NCI-H510A treated with DMSO at 0.1 percent for 48 hours (cell line): ENCODE measurements around the gene CBX8.

Experiments
- DNase-seq: peaks from one replicate; lab custom pipeline; 2025; lab: John Stamatoyannopoulos, UW

CBX8 gene

DNA sequence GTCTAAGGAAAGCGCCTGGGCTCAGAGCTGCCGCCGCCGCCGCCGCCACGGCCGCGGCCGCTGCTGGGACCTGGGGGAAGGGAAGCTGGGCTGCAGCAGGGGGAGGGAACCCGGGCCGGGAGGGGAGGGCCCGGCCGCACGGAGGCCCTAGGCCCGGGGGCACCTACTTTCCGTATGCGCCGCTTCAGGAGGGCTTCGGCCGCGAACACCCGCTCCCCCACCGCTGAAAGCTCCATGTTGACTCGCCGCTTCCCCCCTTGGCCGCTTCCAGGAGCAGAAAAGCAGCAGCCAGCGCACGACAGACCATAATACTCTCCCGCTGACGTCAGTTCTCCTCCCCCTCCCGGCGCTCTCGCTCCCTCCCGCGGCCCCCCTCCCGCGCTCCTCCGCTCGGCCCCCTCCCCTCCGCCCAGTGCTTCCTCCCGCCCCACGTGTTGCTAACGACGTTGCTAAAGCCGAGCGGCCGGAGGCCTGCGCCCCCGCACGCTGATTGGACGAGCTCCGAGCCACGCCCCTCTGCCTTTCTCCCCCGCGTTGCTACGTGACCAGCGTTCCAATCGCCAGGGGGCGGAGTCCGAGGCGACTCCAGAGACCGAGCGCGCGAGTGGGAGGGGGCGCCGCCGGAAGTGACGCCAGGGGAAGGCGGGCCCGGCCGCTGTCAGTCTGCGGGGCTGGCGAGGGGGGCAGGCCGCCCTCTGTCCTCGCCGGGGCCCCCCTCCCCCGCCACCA lies at the start of gene CBX8:
TSS of gene CBX8 (minus strand) at position 315 of the 729 bp plus-strand sequence. CDS start at position 236, 79 bp downstream.
- peak; percentile 100 for DNase-seq

DNA sequence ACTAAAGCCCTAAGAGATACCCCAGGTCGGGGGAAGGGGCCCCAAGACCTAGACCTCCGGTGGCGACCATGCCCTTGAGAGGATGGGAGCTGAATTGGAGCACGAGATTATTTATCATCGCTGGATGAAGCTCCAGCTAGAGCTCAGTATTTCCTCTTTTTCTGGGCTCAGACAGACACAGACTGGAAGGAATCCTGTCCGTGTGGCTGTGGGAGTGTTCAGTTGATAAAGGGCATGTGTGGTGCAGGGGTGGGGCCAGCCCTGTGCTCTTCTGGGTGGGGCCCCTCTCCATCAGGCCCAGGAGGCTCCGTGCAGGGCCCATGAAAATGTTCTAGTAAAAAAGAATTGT lies 48.7 kb upstream of the CBX8 start:
- no peak for DNase-seq

DNA sequence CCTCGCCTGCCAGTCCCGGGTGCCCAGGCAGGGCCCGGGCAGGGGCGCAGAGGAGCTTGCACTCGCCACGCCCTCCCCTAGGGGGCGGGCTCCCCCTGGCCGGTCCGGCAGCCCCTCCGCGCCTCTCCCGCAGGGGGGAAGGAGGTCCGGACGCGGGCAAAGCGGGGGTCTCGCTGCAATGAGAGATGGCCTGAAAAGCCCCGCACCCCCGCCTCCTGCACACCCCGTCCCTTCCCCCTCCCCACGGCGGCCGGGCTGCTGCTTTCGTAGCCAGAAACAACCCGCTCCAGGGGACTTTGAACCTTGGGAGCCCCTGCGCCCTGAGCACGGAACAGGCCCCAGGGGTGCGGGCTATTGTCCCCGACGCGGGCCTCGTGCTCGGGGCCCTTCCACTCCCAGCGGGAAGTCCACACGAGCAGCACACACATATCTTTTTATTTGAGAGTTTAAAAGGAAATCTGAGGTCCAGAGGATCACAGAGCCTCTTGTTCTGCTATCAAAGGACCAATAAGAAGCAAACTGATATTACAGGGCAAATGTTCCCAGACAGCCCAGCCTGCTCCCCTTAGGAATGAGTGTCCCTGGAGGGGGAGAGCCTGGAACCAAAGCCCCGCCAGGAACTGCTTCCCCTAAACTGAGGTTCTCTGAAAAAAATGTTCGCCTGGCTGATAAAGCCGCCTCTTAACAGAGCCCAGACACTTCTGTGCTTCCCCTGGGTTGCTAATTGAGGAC lies 48.2 kb upstream of the CBX8 start:
- peak; percentile 37 for DNase-seq

DNA sequence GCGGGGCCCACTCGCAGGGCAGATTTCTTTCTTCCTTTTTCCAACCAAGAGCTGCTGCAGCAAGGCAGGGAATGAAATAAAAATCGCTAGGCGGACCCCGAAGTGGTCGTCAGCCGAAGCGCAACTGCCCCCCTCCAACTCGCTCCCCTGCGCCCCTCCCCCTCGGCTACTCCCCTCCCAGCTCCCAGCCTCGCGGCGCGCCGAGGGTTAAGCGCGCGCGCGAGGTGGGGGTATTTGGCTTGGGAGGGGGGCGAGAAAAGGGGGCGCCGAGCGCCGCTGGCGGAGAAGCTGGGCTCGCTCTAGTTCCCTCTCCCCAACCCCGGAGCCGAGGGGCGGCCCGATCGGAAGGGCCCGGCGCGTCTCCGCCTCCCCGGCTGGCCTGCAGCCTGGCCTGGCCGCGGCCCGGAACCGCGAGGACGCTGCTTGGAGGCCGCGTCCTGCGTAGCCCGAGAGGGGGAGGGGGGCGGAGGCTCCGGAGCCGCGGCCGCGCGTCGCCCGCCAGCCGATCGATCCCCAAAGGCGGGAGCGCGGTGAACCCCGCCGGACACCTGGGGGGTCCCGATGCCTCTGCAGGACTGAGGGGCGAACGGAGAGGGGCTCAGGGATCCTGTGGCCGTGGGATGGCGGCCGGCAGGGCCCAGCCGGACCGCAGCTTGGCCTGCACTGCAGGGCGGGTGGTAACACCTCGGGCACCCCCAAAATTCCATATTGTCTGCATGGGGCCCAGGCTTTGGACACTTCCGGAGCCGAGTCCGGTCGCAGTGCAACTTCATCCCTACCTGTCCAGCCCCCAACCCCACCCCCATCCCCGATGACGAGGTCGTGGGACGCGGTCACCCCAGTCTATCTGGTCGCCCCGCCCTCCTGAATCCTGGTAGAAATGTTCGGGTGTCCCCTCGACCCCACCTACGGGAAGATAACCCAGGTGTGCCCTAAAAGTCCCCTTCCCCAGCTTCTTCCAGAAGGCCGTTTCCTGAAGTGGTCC lies 47.2 kb upstream of the CBX8 start:
- no peak for DNase-seq

DNA sequence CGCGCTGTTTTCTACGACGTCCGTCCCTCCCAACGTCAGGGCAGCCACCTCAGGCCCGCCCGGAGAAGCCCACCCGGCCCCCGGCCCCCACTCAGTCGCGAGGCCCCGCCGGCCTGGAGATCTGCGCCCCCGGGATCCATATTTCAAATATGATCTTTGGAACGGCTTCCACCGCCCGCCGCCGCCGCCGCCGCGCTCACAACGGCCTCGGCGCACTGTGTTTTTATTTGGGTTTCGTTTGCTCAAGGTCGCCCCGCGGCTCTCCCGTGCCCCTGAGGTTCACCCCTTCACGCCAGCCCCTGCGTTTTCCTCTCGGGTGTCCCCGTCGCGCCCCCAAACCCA lies 46.6 kb upstream of the CBX8 start:
- DNase-seq = no peak

DNA sequence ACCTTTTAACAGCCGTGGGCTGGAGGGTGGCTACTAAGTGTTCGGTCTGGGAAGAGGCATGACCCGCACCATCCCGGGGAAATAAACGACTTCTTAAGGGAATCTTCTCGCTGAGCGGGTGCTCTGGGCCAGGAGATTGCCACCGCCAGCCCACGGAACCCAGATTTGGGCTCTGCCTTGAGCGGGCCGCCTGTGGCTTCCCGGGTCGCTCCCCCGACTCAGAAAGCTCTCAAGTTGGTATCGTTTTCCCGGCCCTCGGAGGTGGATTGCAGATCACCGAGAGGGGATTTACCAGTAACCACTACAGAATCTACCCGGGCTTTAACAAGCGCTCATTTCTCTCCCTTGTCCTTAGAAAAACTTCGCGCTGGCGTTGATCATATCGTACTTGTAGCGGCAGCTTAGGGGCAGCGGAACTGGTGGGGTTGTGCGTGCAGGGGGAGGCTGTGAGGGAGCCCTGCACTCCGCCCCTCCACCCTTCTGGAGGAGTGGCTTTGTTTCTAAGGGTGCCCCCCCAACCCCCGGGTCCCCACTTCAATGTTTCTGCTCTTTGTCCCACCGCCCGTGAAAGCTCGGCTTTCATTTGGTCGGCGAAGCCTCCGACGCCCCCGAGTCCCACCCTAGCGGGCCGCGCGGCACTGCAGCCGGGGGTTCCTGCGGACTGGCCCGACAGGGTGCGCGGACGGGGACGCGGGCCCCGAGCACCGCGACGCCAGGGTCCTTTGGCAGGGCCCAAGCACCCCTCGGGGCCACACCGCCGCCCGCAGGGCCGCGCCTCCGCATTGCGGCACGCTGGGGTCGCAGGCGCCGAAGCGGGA lies 46.0 kb upstream of the CBX8 start:
- DNase-seq = no peak

DNA sequence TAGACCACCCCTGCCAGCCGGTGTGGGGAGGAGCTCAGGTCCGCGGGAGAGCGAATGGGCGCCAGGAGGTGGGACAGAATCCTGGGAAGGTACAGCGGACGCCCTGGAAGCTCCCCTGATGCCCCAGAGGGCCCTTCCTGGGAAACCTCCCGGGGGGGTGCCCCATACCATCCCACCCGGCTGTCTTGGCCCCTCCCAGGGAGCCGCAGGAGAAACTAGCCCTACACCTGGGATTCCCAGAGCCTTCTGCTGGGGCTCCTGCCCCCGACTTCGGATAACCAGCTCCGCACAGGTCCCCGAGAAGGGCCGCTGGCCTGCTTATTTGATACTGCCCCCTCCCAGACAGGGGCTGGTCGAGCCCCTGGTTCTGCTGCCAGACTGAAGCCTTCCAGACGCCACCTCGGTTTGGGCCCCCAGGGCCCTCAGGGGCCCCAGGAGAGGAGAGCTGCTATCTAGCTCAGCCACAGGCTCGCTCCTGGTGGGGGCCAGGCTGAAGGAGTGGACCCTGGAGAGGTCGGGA lies 45.3 kb upstream of the CBX8 start:
- DNase-seq = no peak

DNA sequence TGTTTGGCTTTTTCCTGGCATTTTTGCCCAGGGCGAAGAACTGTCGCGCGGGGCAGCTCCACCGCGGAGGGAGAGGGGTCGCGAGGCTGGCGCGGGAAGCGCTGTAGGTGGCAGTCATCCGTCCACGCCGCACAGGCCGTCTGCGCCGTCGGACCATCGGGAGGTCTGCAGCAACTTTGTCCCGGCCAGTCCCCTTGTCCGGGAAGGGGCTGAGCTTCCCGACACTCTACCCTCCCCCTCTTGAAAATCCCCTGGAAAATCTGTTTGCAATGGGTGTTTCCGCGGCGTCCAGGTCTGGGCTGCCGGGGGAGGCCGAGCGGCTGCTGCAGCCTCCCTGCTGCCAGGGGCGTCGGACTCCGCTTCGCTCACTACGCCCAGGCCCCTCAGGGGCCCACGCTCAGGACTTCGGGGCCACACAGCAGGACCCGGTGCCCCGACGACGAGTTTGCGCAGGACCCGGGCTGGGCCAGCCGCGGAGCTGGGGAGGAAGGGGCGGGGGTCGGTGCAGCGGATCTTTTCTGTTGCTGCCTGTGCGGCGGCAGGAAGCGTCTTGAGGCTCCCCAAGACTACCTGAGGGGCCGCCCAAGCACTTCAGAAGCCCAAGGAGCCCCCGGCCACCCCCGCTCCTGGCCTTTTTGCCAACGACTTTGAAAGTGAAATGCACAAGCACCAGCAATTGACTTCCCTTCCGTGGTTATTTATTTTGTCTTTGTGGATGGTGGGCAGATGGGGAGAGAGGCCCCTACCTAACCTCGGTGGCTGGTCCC lies 44.7 kb upstream of the CBX8 start:
- no peak for DNase-seq

DNA sequence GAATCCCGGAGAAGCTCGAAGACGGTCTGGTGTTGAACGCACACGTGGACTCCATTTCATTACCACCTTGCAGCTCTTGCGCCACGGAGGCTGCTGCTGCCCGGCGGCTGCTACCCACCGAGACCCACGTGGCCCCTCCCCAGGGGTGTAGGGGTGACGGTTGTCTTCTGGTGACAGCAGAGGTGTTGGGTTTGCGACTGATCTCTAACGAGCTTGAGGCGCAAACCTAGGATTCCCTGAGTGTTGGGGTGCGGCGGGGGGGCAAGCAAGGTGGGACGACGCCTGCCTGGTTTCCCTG lies 44.1 kb upstream of the CBX8 start:
- no peak for DNase-seq

DNA sequence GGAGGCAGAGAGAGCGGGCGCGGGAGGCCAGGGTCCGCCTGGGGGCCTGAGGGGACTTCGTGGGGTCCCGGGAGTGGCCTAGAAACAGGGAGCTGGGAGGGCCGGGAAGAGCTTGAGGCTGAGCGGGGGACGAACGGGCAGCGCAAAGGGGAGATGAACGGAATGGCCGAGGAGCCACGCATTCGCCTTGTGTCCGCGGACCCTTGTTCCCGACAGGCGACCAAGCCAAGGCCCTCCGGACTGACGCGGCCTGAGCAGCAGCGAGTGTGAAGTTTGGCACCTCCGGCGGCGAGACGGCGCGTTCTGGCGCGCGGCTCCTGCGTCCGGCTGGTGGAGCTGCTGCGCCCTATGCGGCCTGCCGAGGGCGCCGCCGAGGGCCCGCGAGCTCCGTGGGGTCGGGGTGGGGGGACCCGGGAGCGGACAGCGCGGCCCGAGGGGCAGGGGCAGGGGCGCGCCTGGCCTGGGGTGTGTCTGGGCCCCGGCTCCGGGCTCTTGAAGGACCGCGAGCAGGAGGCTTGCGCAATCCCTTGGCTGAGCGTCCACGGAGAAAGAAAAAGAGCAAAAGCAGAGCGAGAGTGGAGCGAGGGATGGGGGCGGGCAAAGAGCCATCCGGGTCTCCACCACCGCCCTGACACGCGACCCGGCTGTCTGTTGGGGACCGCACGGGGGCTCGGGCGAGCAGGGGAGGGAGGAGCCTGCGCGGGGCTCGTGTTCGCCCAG lies 43.6 kb upstream of the CBX8 start:
- DNase-seq = no peak

DNA sequence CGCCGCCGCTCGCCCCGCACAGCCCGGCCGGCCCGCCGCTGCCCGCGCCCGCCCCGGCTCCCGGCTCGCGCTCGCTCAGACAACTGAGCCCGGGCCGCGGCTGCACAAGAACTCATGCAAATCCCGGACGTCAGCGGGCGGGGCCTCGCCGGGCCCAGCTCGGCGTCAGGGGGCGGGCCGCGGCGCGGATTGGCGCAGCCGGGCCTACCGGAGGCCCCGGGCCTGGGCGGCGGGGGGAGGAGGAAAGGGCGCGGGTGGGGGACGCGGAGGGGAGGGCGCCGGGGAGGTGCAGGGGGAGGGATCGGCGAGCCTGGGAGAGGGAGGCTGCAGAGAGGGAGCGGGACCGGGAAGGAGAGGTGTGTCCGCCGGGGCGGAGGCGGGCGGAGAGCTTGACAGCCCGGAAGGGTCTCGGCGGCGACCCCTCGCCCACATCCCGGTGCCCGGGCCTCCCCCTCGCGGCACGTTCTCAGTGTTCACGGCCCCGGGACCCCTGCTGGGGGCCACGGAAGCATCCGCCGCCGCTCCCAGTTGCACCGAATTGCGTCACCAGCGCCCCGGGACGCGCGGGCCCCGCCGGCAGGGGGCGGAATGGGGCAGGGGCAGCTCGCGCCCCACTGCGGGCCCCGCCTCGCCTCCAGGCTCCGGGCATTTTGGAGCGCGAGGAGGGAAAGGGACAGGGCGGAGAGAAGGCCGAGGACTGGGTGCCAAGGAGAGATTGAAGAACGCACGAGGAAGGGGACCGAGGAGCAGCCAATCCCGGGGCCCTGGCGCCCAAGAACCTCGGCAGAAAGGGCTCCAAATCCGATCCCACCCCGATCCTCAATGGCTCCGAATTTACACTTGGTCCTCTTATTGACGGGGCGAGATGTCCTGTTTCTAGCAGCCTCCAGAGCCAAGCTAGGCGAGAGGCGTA lies 42.7 kb upstream of the CBX8 start, which contains the start of gene CBX4:
TSS of gene CBX4 (minus strand) at position 85 of the 913 bp plus-strand sequence. CDS start 189 bp downstream, outside the sequence.
- peak; percentile 87 for DNase-seq

DNA sequence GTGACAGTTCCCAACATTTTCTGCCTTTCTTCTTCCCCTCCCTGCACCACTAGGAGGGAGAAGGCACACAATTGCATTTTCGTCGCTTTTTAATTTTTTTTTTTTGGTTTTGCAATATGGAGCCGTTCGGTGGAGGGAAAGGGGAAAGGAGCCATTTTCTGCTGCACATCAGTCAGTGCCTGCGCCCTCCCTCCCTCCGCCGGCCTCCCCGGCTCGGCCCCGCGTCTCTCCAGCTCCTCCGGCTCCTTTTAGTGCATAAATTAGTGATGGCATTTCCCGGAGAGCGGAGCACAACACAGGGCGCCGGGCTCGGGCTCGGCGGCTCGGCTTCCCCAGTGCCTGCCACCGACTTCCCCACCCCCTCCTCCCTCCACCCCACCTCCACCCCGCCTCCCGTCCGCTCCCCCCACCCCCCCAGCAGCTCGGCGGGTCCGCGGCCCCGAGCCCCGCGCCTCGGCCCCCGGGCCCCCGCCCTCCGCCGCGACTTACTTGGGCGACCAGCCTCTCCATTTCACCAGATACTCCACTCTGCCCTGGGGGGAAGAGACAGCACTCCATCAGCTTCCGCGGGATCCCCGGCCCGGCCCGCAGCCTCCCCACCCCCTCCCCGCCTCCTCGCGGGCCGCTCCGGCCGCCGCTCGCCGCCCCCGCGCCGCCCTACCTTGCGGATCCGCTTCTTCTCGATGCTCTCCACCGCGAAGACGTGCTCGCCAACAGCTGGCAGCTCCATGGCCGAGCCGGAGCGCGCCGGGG lies 41.8 kb upstream of the CBX8 start:
- peak; percentile 55 for DNase-seq

DNA sequence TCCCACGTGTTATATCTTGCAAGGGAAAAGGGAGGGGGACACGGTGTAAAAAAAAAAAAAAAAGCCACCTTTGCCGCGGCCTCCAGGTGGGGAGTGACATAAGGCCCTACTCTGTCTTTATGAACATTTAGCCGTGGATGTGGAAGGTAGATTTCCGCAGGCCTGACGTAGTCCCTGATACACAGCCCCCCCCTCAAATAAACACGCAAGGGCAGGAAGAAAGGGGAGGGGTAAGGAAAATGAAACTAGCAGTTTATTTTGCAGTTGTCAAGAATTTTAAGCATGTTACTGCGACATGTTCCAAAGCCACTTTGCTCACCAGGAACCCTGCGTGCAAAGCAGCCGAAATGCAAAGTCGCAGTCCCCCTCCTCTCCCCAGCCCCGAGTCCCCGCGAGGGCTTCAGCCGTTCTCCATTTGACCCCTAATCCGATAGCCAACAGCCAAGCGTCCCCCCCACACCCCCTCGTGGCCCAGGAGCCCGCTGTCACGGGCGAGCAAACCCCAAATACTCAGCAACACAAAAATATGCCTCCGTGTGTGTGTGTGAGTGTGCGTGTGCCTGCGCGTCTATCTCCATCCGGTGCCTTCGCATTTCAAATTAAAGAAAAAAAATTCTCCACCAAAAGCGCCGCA lies 41.1 kb upstream of the CBX8 start:
- no peak for DNase-seq

DNA sequence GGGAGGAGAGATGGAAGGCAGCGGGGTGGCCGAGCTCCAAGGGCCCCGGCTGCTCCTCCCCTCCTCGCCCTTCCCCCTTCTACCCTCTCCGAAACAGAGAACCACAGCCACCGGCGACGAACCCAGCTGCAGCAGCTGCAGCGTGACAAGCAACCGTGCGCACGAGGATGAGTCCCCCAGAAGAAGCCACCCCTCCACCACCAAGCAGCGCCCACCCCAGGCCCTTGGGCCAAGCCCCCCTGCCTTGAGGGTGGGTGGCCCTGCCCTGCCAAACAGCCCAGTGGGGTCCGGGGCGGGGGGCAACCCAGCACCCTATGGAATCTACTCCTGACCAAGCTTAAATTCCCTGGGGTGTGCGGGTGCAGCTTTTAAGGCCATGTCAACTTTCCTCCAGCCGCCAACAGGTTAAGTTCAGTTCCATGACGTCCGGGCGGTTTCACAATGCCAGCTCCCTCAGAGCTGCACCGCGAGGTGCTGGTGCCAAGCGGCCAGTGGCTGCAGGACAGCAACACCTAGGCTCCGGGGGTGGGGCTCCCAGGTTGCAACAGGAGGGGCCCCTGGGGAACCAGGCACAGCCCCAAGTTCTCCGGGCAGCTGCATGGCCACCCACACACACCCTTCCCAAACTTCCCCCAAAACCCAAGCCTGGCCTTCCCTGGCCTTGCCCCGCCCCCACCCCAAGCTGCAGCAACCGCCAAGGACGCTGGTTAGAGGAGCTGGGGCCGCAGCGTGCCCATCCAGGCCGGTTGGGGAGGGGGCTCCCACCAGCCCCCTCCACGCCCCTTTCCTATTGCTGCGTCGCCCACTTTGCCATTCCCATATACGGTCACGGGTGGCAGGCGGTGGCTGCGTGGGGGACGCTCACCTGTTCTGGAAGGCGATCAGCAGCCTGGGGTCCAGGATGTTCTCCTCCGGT lies 40.4 kb upstream of the CBX8 start:
- DNase-seq = peak; percentile 53

DNA sequence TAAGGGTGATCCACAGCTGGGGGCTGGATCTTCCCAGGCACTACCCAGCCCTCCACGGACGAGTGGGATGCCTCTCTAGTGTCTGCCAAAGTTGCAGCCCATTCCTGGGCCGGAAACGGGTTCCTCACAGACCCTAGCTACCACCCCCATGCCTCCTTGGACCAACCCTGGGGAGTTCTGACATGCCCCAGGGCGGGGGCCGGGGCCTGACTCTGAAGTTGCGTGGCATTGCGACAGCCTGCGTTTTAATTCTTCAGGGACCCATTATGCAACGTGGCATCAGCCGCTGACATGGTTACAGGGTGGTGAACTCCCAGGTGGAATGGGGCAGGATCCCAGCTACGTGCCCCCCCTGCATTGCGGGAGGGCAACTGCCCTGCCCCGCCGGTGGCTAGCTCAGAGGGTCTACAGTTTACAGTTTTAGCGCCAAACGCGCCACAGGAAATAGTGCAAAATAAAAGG lies 39.7 kb upstream of the CBX8 start:
- DNase-seq = no peak

DNA sequence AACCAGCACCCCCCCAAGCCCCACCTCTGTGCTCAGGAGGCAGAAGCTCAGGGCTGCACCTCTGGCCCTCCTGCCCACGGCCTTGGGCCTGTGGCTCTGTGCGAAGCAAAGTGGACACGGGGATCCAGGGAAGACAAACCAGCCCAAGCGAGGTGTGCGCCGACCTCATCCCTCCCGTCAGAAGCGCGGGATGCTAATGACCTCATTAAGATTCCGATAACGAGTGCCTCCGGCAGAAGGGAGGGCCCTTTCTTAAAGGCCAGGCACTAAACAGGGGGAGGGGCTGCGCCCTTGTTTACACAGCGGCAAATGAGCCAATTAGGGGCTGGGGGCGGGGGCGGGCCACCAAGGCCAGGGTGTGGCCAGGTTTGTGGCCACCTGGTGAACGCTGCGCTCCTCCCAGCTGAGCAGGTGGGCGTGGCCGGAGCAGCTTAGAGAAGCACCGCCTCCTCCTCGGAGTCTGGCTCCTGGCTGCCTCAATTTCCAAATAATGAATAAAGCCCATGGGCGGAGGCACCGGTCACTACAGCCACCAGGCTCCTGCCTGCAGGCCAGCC lies 39.2 kb upstream of the CBX8 start:
- peak; percentile 46 for DNase-seq
